Central memory CD4-positive, alpha-beta T cell (primary cell): ENCODE results near the gene FAT1.
A peak's percentile ranks its signal among the peaks of the same experiment; 100 is the strongest.

ENCODE experiments used
- DNase-seq: peaks from one replicate; pipeline ENCODE4 v3.0.0; 2022

FAT1 gene

GRCh38 chr4:186602978-186603377 lies 120.7 kb downstream of the FAT1 start:
- DNase-seq: no peak

GRCh38 chr4:186599483-186599882 lies 124.2 kb downstream of the FAT1 start:
- no peak for DNase-seq

- no peak for DNase-seq
These were observed 125.0 kb downstream of the FAT1 start for GRCh38 chr4:186598686-186599085.

- no peak for DNase-seq
These were observed 126.7 kb downstream of the FAT1 start for GRCh38 chr4:186596850-186597390.

- DNase-seq: no peak
These were observed 127.3 kb downstream of the FAT1 start for GRCh38 chr4:186596346-186596745.

GRCh38 chr4:186593587-186593973 lies 130.1 kb downstream of the FAT1 start:
- DNase-seq: no peak

- no peak for DNase-seq
These were observed 130.6 kb downstream of the FAT1 start for GRCh38 chr4:186592966-186593586.

- DNase-seq: no peak
These were observed 131.2 kb downstream of the FAT1 start for GRCh38 chr4:186592445-186592844.

- DNase-seq: no peak
These were observed 132.0 kb downstream of the FAT1 start for GRCh38 chr4:186591651-186592050.

- no peak for DNase-seq
These were observed 135.2 kb downstream of the FAT1 start for GRCh38 chr4:186588503-186588902.

- peak; percentile 21 for DNase-seq
These were observed 136.1 kb downstream of the FAT1 start for GRCh38 chr4:186587416-186588018.

- no peak for DNase-seq
These were observed 137.5 kb downstream of the FAT1 start for GRCh38 chr4:186586205-186586604.

GRCh38 chr4:186584912-186585311 lies 138.7 kb downstream of the FAT1 start:
- DNase-seq: no peak

GRCh38 chr4:186581421-186581820 lies 142.2 kb downstream of the FAT1 start:
- no peak for DNase-seq

GRCh38 chr4:186580669-186581068 lies 143.0 kb downstream of the FAT1 start:
- DNase-seq: no peak

GRCh38 chr4:186570193-186570996 lies 153.3 kb downstream of the FAT1 start:
- no peak for DNase-seq

GRCh38 chr4:186569533-186570192 lies 154.0 kb downstream of the FAT1 start:
- no peak for DNase-seq

GRCh38 chr4:186566068-186566467 lies 157.6 kb downstream of the FAT1 start:
- no peak for DNase-seq

- DNase-seq: no peak
These were observed 159.9 kb downstream of the FAT1 start for GRCh38 chr4:186563761-186564160.

GRCh38 chr4:186561748-186562147 lies 161.9 kb downstream of the FAT1 start:
- DNase-seq: no peak

- DNase-seq: no peak
These were observed 163.0 kb downstream of the FAT1 start for GRCh38 chr4:186560647-186561046.

GRCh38 chr4:186557486-186557885 lies 166.2 kb downstream of the FAT1 start:
- no peak for DNase-seq

GRCh38 chr4:186557061-186557460 lies 166.6 kb downstream of the FAT1 start:
- DNase-seq: no peak
